ENCODE data around the gene PTPRM.

DNA sequence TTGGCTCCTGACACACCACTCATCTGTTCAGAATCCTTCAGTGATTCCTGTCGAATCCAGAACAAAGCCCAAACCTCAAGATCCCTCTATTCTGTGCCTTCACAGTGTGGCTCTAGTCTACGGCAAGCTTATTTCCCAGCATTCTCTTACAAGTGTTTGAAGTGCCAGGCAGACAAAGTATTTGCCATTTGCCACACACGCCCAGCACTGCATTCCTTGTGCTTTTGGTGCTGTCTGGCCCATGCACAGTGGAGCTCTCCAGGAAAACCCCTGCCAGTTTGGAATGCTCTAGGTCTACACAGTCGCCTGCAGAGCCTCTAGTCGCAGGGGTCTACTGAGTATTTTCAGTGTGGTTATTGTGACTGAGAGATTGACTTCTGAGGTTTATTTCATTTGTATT, 783.5 kb downstream of the PTPRM start:
- no peak for TF ChIP-seq CTCF (IDR thresholded peaks at IDR 0.05; ENCODE audit: insufficient read depth, low read length, poor library complexity, severe bottlenecking)
- no peak for TF ChIP-seq EZH2phosphoT487 (conservative IDR thresholded peaks at IDR 0.05; ENCODE audit: low read length)

All from SU-DHL-6 (cell line).